GM11168 (cell line): Measurements from ENCODE around the gene MYH3.

Source experiments
- in situ Hi-C: fragments of 300-500 bp; cut with MboI; formaldehyde crosslinking; loops from one replicate; pipeline ENCODE4 v1.12.0; 2022; ENCODE audit warnings: low sequenced_read_pairs; ENCODE audit not compliant: unreplicated experiment

The MYH3 gene

GRCh38 chr17:10618202-10618635, 38.9 kb downstream of the MYH3 start:
- in situ Hi-C loops = loop anchor here (10.0 to 25.0 kb wide), 2 partner anchors 293 to 706 kb away; partner anchors contain the start of gene RCVRN

GRCh38 chr17:10617120-10617505, 40.0 kb downstream of the MYH3 start:
- in situ Hi-C loops = loop anchor here (10.0 to 25.0 kb wide), 2 partner anchors 292 to 705 kb away; partner anchors contain the start of gene RCVRN

DNA sequence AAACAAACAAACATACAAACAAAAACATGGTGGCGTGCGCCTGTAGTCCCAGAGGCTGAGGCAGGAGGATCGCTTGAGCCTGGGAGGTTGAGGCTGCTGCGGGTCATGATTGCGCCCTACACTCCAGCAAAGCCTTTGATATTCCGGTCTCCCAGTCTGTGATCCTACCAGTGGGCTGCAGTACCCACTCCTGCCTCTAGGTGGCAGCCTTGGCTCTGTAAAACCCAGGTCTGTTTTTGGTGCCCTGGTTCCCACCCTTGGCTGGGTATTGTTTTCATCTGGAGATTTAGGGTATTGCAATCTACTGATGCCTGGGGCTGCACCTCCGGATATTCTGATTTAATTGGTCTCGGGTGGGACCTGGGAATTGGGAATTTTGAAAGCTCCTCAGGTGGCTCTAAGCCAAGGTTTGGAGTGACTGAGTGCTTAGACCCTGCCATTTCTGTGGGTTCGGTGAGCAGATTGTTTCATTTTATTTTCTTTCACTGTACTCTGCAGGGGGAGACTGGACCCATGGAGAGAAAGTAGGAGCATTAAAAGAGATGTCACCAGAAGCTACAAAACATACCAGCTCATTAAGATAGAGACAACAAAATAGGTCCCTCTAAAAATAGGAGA, 40.5 kb downstream of the MYH3 start:
- in situ Hi-C loops = loop anchor here (10.0 to 25.0 kb wide), 2 partner anchors 292 to 704 kb away; partner anchors contain the start of gene RCVRN

DNA sequence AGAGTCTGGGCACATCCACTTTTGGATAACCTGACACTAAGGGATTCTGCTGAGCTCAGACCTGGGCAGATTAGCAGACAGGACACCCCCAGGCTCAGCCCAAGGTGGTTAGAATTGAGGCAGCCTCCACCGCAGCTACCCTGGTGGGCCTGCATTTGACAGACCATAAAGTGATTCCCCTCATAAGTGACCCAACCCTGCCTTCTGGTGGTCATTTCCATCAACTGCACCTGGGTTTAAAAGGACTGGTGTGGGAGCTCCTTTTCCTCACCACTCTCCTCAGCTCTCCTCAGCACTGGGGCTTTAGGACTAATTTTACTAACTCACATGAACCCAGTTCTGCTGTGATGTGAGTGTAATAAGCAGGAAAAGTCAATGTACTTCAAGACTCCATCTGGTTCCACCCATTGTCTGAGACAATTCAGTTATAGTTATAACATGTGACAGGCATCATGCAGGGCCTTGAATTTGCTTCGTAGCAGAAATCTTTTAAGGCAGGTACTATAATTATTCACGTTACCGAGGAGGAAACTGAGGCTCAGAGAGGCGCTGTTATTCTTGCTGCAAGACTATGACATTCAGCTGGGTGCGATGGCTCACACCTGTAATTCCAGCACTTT, 42.5 kb downstream of the MYH3 start:
- in situ Hi-C loops = loop anchor here (10.0 to 25.0 kb wide), 2 partner anchors 290 to 702 kb away; partner anchors contain the start of gene RCVRN

- in situ Hi-C loops = loop anchor here (10.0 to 25.0 kb wide), 2 partner anchors 289 to 702 kb away; partner anchors contain the start of gene RCVRN
Observed at GRCh38 chr17:10613775-10614513, 43.2 kb downstream of the MYH3 start.

DNA sequence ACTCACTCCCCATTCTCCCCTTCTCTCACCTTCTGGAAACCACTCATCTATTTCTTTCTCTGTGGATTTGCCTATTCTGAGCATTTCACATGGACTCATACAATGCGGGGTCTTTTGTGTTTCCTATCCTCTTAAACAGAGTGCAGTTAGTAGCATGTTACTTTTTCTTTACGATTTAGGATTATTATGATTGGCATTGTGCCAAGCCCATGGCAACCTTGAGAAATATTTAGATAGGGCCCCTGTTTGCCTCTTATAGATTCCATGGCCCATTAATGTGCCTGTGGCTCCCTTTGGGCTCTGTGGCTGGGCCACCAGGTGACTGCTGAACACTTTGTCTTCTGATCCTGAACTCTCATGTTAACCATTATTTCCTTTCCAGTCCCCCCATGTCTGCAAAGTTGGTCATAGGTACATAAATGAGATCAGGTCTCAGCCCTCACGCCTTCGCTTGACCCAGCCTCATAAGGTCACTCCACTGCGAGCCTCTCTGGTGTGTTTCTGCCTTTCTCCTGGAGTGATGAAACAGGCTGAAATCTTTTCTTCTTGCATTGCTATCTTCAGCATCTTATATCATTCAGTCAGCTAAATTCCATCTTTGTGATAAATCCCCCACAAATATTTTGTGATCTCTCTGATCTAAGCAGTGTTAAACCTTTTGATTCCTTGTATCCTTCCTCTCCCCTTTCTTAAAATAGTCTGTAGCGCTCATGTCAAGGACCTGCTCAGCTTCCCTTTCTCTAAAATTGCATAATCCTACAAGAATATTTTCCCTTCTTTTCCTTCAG, 44.0 kb downstream of the MYH3 start:
- in situ Hi-C loops = loop anchor here (10.0 to 25.0 kb wide), 2 partner anchors 288 to 701 kb away; partner anchors contain the start of gene RCVRN

DNA sequence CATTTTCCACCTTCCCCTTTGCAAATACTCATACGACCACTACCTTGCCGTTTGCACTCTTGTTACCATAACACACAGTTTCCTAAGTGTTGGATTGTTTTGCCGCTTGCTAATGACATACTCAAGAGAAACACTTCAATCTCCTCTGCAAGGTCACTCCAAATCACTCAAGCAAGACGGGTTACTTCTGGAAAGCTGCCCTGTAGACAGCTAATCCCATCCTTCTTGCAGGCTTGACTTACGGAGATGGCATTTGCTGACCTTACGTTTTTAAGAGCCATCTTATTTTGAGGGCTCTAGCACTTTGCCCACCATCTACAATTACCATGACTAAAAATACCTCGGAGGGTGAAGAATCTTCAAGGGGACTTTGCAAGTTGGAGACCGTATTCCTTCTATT, 46.2 kb downstream of the MYH3 start:
- in situ Hi-C loops = loop anchor here (10.0 to 25.0 kb wide), 2 partner anchors 286 to 699 kb away; partner anchors contain the start of gene RCVRN

- in situ Hi-C loops = loop anchor here (25.0 kb wide), 1 partner anchor 696 kb away; the partner anchor contains the start of gene RCVRN
Observed at GRCh38 chr17:10608244-10608643, 48.9 kb downstream of the MYH3 start.

GRCh38 chr17:10606110-10606509, 51.0 kb downstream of the MYH3 start:
- in situ Hi-C loops = loop anchor here (25.0 kb wide), 1 partner anchor 694 kb away; the partner anchor contains the start of gene RCVRN

- in situ Hi-C loops = loop anchor here (25.0 kb wide), 1 partner anchor 693 kb away; the partner anchor contains the start of gene RCVRN
Observed at GRCh38 chr17:10605221-10605783, 51.8 kb downstream of the MYH3 start.

DNA sequence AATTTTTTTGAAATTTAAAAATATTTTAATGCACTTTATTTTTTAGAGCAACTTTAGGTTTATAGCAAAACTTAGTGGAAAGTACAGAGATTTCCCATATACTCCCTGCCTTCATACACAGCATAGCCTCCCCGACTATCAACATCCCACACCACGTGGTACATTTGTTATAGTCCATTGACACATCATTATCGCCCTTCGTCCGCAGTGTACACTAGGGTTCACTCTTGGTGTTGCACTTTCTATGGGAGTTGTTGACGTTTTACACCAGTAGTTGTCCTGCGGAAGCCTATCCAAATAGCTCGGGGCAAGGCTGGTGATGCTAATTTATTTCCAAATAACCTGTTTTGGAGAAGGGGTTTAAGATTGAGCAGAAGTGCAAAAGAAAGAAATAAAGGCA, 52.6 kb downstream of the MYH3 start:
- in situ Hi-C loops = loop anchor here (25.0 kb wide), 1 partner anchor 692 kb away; the partner anchor contains the start of gene RCVRN

DNA sequence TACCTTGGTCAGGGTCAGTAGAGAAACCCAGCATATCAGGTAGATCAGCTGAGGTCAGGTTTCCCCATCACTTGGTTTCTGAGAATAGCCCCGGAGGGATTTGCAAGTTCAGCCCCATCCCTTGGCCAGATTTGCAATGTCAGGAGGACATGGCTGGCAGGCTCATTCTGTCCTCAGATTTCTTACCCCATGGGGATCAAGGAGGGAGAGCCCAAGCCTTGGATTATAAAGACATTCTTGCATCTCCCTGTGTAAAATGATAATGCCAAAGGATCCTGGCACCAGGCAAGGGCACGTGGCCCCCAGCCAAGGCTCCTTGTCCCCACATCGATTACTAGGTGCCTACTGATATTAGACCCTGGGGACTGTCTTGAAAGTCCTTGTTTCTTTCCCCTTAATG, 53.2 kb downstream of the MYH3 start:
- in situ Hi-C loops = loop anchor here (25.0 kb wide), 1 partner anchor 692 kb away; the partner anchor contains the start of gene RCVRN

GRCh38 chr17:10600571-10600970, 56.5 kb downstream of the MYH3 start:
- in situ Hi-C loops = loop anchor here (25.0 kb wide), 1 partner anchor 688 kb away; the partner anchor contains the start of gene RCVRN

GRCh38 chr17:10598621-10599020, 58.5 kb downstream of the MYH3 start:
- in situ Hi-C loops = no loop called here

- in situ Hi-C loops = no loop called here
Observed at GRCh38 chr17:10589553-10590145, 67.5 kb downstream of the MYH3 start.

GRCh38 chr17:10585529-10585928, 71.6 kb downstream of the MYH3 start:
- in situ Hi-C loops = no loop called here

DNA sequence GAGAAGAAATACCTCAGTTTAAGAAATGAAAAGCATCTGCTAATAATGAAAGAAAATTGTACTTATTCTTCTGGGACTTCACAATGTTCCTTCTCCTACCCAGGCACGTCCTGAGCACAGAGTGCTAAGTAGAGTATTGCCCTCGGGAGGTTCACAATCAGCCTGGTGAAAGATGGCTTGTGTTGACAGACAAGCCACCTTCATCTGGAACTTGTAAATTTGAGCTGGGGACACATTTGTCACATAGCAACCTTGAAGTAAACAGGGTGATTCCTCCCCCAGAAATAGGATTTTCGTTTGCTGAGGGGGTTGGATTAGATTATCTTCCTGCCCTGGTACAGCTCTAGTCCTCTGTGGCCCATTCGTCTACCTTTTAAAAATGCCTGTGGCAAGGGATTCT, 73.3 kb downstream of the MYH3 start:
- in situ Hi-C loops = no loop called here

DNA sequence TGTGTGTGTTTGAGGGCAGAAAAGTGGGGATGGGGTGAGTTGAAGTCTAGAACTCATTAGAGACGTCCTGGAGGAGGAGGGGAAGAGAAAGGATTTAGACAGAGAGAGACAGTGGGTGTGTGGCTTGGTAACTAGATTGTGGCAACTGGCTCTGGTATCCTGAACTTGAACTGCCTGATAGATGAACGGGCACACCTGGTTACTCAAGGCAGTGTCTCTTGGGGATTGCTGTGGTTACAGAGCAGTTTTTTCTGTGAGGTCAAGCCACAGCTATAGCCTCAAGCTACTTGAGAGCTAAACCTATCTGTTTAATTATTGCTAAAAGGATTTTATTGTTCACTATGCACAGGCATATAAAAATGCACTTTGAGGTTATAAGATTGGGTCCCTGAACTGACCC, 77.8 kb downstream of the MYH3 start:
- in situ Hi-C loops = no loop called here
